Measurements from ENCODE around the gene ATXN7L3B. TPM values are rescaled to one million over a fixed set of nuclear protein-coding genes. Genes with fewer than 3 reads are reported as not detected.

Gene ATXN7L3B
- total RNA-seq, 1 donor from 2014 or later: 29.6 TPM

GRCh38 chr12:74527491-74527890 is 10.1 kb upstream of the ATXN7L3B start:
- Histone ChIP-seq H3K36me3 (ENCODE audit: control insufficient read depth, insufficient read depth, low read length) (no peaks in the 10 kb centered on the region), H3K27me3 (ENCODE audit: control insufficient read depth, insufficient read depth, low read length) (no peaks in the 10 kb centered on the region), H3K4me3 (ENCODE audit: low read depth, low read length) (no peak overlapping the region)
- no peak for DNase-seq (ENCODE audit: low read depth)
- no peak for TF ChIP-seq CTCF (IDR thresholded peaks at IDR 0.05; ENCODE audit: insufficient read depth, low read length, poor library complexity, severe bottlenecking)

GRCh38 chr12:74530676-74531075 is 7.0 kb upstream of the ATXN7L3B start:
- DNase-seq (ENCODE audit: low read depth): no peak

GRCh38 chr12:74535536-74535935 is 2.1 kb upstream of the ATXN7L3B start:
- Histone ChIP-seq H3K4me3 (ENCODE audit: low read depth, low read length) (no peak overlapping the region), H3K36me3 (ENCODE audit: control insufficient read depth, insufficient read depth, low read length) (peaks cover 2% of the 10 kb centered on the region), H3K27me3 (ENCODE audit: control insufficient read depth, insufficient read depth, low read length) (no peaks in the 10 kb centered on the region)
- TF ChIP-seq CTCF (IDR thresholded peaks at IDR 0.05; ENCODE audit: insufficient read depth, low read length, poor library complexity, severe bottlenecking): no peak
- DNase-seq (ENCODE audit: low read depth): no peak

More at GRCh38 chr12:74530676-74531075, 7.0 kb upstream of the ATXN7L3B start:
- no peaks in the 10 kb centered on the region for H3K36me3 ChIP-seq (ENCODE audit: control insufficient read depth, insufficient read depth, low read length)
- H3K27me3 ChIP-seq (ENCODE audit: control insufficient read depth, insufficient read depth, low read length): no peaks in the 10 kb centered on the region
- TF ChIP-seq CTCF (IDR thresholded peaks at IDR 0.05; ENCODE audit: insufficient read depth, low read length, poor library complexity, severe bottlenecking): no peak
- H3K4me3 ChIP-seq (ENCODE audit: low read depth, low read length): no peak overlapping the region

GRCh38 chr12:74537126-74537706 is 419 bp upstream of the ATXN7L3B start:
- peak; percentile 9 for DNase-seq (ENCODE audit: low read depth)
- H3K36me3 ChIP-seq (ENCODE audit: control insufficient read depth, insufficient read depth, low read length): peaks cover 2% of the 10 kb centered on the region
- H3K4me3 ChIP-seq (ENCODE audit: low read depth, low read length): peak overlapping the region; percentile 70
- H3K27me3 ChIP-seq (ENCODE audit: control insufficient read depth, insufficient read depth, low read length): no peaks in the 10 kb centered on the region
- TF ChIP-seq CTCF (IDR thresholded peaks at IDR 0.05; ENCODE audit: insufficient read depth, low read length, poor library complexity, severe bottlenecking): peak; percentile 56

- DNase-seq (ENCODE audit: low read depth): no peak
- H3K4me3 ChIP-seq (ENCODE audit: low read depth, low read length): peak overlapping the region; percentile 70
- H3K27me3 ChIP-seq (ENCODE audit: control insufficient read depth, insufficient read depth, low read length): no peaks in the 10 kb centered on the region
- TF ChIP-seq CTCF (IDR thresholded peaks at IDR 0.05; ENCODE audit: insufficient read depth, low read length, poor library complexity, severe bottlenecking): no peak
- H3K36me3 ChIP-seq (ENCODE audit: control insufficient read depth, insufficient read depth, low read length): peaks cover 2% of the 10 kb centered on the region
Observed at GRCh38 chr12:74538491-74539258, 1.0 kb downstream of the ATXN7L3B start.

All from kidney epithelial cell (primary cell).